ENCODE measurements around the gene ZSCAN22. TPM values are rescaled to one million over a fixed set of nuclear protein-coding genes. Genes with fewer than 3 reads are reported as not detected.

The ZSCAN22 gene
- total and polyA plus RNA-seq, 2 of the 13 experiments (the other 11 are each of a cell fraction or from before 2014, with no cell fraction given): 2.5 to 3.5 TPM

DNA sequence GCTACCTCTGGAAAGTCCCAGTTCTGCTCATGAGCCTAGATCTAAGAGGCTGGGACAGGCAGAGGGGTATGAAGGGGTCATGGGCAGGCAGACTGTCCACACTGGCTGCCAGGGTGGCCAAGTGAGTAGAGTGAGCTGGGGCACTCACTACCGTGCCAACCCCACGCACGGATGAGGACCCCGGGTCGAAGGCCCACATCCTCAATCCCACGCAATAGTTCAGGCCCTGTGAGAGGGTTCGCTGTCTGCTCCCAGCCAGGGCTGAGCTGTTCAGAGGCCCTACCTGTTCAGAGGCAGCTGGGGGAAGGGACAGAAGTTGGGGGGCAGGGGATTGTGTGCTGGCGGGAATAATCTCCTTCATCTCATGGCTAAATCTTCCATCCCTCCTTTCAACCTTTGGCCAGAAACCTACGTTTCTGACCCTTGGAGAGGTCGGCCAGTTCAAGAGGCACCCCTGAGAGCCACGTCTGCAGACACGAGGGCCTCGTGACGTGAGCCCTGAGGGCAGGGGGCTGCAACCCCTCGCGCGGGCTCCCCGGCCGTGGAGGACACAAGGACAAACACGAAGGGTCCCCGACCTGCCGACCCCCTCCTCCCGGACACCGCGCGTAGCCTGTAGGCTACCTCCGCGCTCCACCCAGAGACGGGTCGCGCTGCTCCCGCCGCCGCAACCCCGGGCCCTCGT is 59.2 kb downstream of the ZSCAN22 start (continued):
- no peak; the same call in 1 of the 2 replicates for TF ChIP-seq ZC3H13 (CRISPR knock-in tag; IDR thresholded peaks at IDR 0.05)
- TF ChIP-seq, protein P1, sequence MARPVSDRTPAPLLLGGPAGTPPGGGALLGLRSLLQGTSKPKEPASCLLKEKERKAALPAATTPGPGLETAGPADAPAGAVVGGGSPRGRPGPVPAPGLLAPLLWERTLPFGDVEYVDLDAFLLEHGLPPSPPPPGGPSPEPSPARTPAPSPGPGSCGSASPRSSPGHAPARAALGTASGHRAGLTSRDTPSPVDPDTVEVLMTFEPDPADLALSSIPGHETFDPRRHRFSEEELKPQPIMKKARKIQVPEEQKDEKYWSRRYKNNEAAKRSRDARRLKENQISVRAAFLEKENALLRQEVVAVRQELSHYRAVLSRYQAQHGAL (CRISPR knock-in tag; IDR thresholded peaks at IDR 0.05; ENCODE audit: not compliant biosample characterization): no peak
- TF ChIP-seq CBX5 (CRISPR knock-in tag; IDR thresholded peaks at IDR 0.05; ENCODE audit: borderline replicate concordance): no peak
- TF ChIP-seq MED1 (CRISPR knock-in tag; IDR thresholded peaks at IDR 0.05): no peak
- TF ChIP-seq ZSCAN22 (CRISPR knock-in tag; IDR thresholded peaks at IDR 0.05): no peak; the same call in 1 of the 2 replicates
- TF ChIP-seq RARA (CRISPR knock-in tag; IDR thresholded peaks at IDR 0.05): no peak
- no peak for TF ChIP-seq ZNF549 (CRISPR knock-in tag; IDR thresholded peaks at IDR 0.05)
- no peak for TF ChIP-seq PTBP1 (IDR thresholded peaks at IDR 0.05; ENCODE audit: low read depth, low read length, poor library complexity, severe bottlenecking)
- TF ChIP-seq ZNF761 (CRISPR knock-in tag; conservative IDR thresholded peaks at IDR 0.05): peak; percentile 90; the same call in 1 of the 2 replicates
- no peak for TF ChIP-seq ZNF629 (CRISPR knock-in tag; conservative IDR thresholded peaks at IDR 0.05)
- TF ChIP-seq ZSCAN29 (CRISPR knock-in tag; conservative IDR thresholded peaks at IDR 0.05): no peak
- TF ChIP-seq ZNF740 (CRISPR knock-in tag; IDR thresholded peaks at IDR 0.05): no peak
- no peak for TF ChIP-seq ZFP91 (CRISPR knock-in tag; IDR thresholded peaks at IDR 0.05; ENCODE audit: borderline replicate concordance)
- TF ChIP-seq ZNF784 (CRISPR knock-in tag; IDR thresholded peaks at IDR 0.05; ENCODE audit: borderline replicate concordance): no peak
- 0 out of 2 replicates have a peak, but pooled peaks have one; percentile 78 for TF ChIP-seq ZNF234 (CRISPR knock-in tag; conservative IDR thresholded peaks at IDR 0.05)
- TF ChIP-seq CREB1 (IDR thresholded peaks at IDR 0.05): 0 out of 2 replicates have a peak, but pooled peaks have one; percentile 17
- no peak for TF ChIP-seq CREB1 (CRISPR knock-in tag; IDR thresholded peaks at IDR 0.05)
- no peak for TF ChIP-seq POGZ (CRISPR knock-in tag; IDR thresholded peaks at IDR 0.05)
- no peak for TF ChIP-seq HOXA5 (CRISPR knock-in tag; IDR thresholded peaks at IDR 0.05)
- TF ChIP-seq, protein P2, sequence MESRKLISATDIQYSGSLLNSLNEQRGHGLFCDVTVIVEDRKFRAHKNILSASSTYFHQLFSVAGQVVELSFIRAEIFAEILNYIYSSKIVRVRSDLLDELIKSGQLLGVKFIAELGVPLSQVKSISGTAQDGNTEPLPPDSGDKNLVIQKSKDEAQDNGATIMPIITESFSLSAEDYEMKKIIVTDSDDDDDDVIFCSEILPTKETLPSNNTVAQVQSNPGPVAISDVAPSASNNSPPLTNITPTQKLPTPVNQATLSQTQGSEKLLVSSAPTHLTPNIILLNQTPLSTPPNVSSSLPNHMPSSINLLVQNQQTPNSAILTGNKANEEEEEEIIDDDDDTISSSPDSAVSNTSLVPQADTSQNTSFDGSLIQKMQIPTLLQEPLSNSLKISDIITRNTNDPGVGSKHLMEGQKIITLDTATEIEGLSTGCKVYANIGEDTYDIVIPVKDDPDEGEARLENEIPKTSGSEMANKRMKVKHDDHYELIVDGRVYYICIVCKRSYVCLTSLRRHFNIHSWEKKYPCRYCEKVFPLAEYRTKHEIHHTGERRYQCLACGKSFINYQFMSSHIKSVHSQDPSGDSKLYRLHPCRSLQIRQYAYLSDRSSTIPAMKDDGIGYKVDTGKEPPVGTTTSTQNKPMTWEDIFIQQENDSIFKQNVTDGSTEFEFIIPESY (CRISPR knock-in tag; IDR thresholded peaks at IDR 0.05): no peak
- no peak for TF ChIP-seq SP2 (CRISPR knock-in tag; IDR thresholded peaks at IDR 0.05)
- 0 out of 2 replicates have a peak, but pooled peaks have one; percentile 39 for TF ChIP-seq PRMT3 (CRISPR knock-in tag; IDR thresholded peaks at IDR 0.05; ENCODE audit: borderline replicate concordance, low read depth)
- TF ChIP-seq GLI4 (CRISPR knock-in tag; IDR thresholded peaks at IDR 0.05; ENCODE audit: borderline replicate concordance): no peak
- no peak; the same call in 1 of the 2 replicates for TF ChIP-seq KDM5B (CRISPR knock-in tag; IDR thresholded peaks at IDR 0.05; ENCODE audit: borderline replicate concordance)
- TF ChIP-seq ZNF841 (CRISPR knock-in tag; IDR thresholded peaks at IDR 0.05; ENCODE audit: borderline replicate concordance): no peak
